K562 (cell line): ENCODE measurements around the gene LGALS8. TPM values are rescaled to one million over a fixed set of nuclear protein-coding genes. Genes with fewer than 3 reads are reported as not detected.

Experiments used
- CHCHD3 ChIP-seq: fragments of 250-450 bp; sonication (Bioruptor Pico); IDR thresholded peaks from 2 replicates; pipeline ENCODE4 v2.1.2; 2022; ENCODE audit warnings: mild to moderate bottlenecking
- FOXA3 ChIP-seq, 2 experiments: fragments of 450-650 bp in 1 of 2; sonication (generic) in 1 of 2; formaldehyde crosslinking; IDR thresholded peaks in 1 of 2; conservative IDR thresholded peaks in 1 of 2; 2 replicates each; pipeline versions ENCODE4 v1.4.0 to v1.8.0; 2020 to 2022; ENCODE audit warnings: mild to moderate bottlenecking in 2 of 2, missing genetic modification reagents in 1 of 2
- JUND ChIP-seq, 2 experiments: IDR thresholded peaks; 2 replicates in 1 of 2; 3 replicates in 1 of 2; pipeline ENCODE4 v1.6.1; 2011; ENCODE audit warnings: borderline replicate concordance in 2 of 2, low read depth in 2 of 2, low read length in 2 of 2, improper control_type of control experiment in 1 of 2, missing biosample characterization in 1 of 2, missing genetic modification characterization in 1 of 2, missing genetic modification reagents in 1 of 2
- KLF1 ChIP-seq: fragments of 450-650 bp; IDR thresholded peaks from 2 replicates; pipeline ENCODE4 v1.6.1; 2016; ENCODE audit warnings: missing genetic modification characterization, missing compliant biosample characterization
- NR2F6 ChIP-seq: fragments of 450-650 bp; formaldehyde crosslinking; IDR thresholded peaks from 2 replicates; pipeline ENCODE4 v1.4.0; 2020; ENCODE audit warnings: mild to moderate bottlenecking
- NR3C1 ChIP-seq: sonication (generic); formaldehyde crosslinking; IDR thresholded peaks from 2 replicates; pipeline ENCODE4 v1.8.1; 2022; ENCODE audit warnings: missing genetic modification reagents
- POLR2G ChIP-seq: fragments of 200-400 bp; formaldehyde crosslinking; IDR thresholded peaks from 2 replicates; pipeline ENCODE4 v1.6.1; 2017; ENCODE audit warnings: low read depth, mild to moderate bottlenecking, antibody characterized with exemption, low read length, moderate library complexity
- SMARCA4 ChIP-seq: fragments of 450-650 bp; IDR thresholded peaks from 2 replicates; pipeline ENCODE4 v1.6.1; 2016
- TRIM24 ChIP-seq, 2 experiments: fragments of 450-650 bp; IDR thresholded peaks; 2 replicates each; pipeline ENCODE4 v1.6.1; 2016
- ZEB2 ChIP-seq: fragments of 450-650 bp; IDR thresholded peaks from 2 replicates; pipeline ENCODE4 v1.6.1; 2016
- ZFP36 ChIP-seq: fragments of 150-350 bp; IDR thresholded peaks from 2 replicates; pipeline ENCODE4 v1.6.1; 2018; ENCODE audit warnings: low read length, low read depth; ENCODE audit not compliant: partially characterized antibody
- ZNF561 ChIP-seq: fragments of 450-650 bp; formaldehyde crosslinking; conservative IDR thresholded peaks from 2 replicates; pipeline ENCODE4 v1.4.0; 2020; ENCODE audit warnings: mild to moderate bottlenecking, moderate library complexity
- polyA plus RNA-seq, 8 experiments: library from polyadenylated mRNA; depleted of rRNA in 4 of 8; stranded (reverse) in 5 of 8; unstranded in 3 of 8; fragments of >200 nt; fragmentation: Nextera tagmentation in 2 of 8; fragmentation: Illumina TruSeq in 1 of 8; extraction: Ambion mirVana in 2 of 8; extraction: Trizol in 1 of 8; gene quantifications; 2 replicates each; pipeline versions ENCODE4 v1.2.1 to v1.2.3, GENCODE V29; 2011 to 2014; ENCODE audit warnings: inconsistent platforms in 1 of 8, missing spikeins in 1 of 8
- total RNA-seq, 7 experiments: library from RNA; depleted of rRNA in 6 of 7; stranded (reverse); fragments of >200 nt in 6 of 7; fragmentation: Illumina TruSeq in 2 of 7; extraction: Trizol in 2 of 7; gene quantifications; 2 replicates each; pipeline versions ENCODE4 v1.2.1 to v1.2.3, GENCODE V29; 2011 to 2021; ENCODE audit warnings: low replicate concordance in 1 of 7
- TF ChIP-seq, protein P1 (sequence below): sonication (generic); formaldehyde crosslinking; IDR thresholded peaks from 2 replicates; pipeline ENCODE4 v1.8.1; 2023; ENCODE audit warnings: mild to moderate bottlenecking, missing genetic modification reagents
- TF ChIP-seq, protein P2 (sequence below): IDR thresholded peaks from 3 replicates; pipeline ENCODE4 v1.6.1; 2011; ENCODE audit warnings: borderline replicate concordance, mild to moderate bottlenecking; ENCODE audit not compliant: insufficient read length, insufficient read depth
- TF ChIP-seq, protein P3 (sequence below): fragments of 450-650 bp; IDR thresholded peaks from 2 replicates; pipeline ENCODE4 v1.6.1; 2016
- TF ChIP-seq, protein P4 (sequence below): sonication (generic); formaldehyde crosslinking; IDR thresholded peaks from 2 replicates; pipeline ENCODE4 v1.8.1; 2022; ENCODE audit warnings: missing genetic modification reagents

LGALS8 gene
- total and polyA plus RNA-seq, 9 of the 15 experiments (the other 6 are each of a cell fraction or from before 2014, with no cell fraction given), result 57.4 to 87.7 (median 70.3) TPM

DNA sequence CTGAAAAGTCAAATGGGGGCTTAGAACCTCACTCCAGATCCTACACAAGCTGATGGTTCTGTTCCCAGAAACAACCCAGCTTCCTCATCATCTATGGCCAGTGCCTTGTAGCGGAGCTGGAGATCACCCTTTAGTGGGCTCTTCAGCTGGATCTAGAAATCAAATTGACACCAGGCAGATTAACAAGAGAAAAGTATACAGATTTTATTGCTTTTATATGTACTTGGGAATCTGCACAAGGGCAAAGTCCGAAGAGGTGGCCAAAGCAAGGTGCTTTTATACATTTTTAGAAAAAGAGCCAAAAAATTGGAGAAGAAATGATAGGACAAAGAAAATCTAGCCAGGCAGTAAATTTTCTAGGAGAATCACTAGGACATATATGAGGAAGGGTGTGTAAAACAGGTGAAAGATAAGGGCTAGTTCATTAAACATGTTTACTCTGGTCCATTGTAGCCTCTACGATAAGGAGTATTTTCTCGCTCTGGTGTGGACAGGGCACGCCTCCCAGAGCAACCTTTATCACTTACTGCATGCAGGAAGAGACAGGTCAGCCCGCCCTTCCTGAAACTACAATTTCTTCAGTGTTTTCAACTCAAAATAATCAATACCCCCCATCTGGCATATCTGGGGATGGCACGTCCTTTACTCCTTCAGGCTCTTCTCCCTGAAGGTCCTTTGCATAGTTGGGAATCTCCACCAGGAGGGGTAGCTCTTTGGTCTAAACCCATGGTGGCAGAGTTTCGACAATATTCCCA, 14.0 kb upstream of the LGALS8 start (continued):
- TF ChIP-seq ZEB2, result 0 out of 2 replicates have a peak, but pooled peaks have one; percentile 58
- TF ChIP-seq NR2F6 (CRISPR knock-in tag), result no peak
- peak; percentile 93 to 99 for TF ChIP-seq FOXA3 (CRISPR knock-in tag; conservative IDR thresholded peaks at IDR 0.05 in 1 of 2, IDR thresholded peaks at IDR 0.05 in 1 of 2)
- TF ChIP-seq CHCHD3 (CRISPR knock-in tag), result no peak
- TF ChIP-seq, protein P1, sequence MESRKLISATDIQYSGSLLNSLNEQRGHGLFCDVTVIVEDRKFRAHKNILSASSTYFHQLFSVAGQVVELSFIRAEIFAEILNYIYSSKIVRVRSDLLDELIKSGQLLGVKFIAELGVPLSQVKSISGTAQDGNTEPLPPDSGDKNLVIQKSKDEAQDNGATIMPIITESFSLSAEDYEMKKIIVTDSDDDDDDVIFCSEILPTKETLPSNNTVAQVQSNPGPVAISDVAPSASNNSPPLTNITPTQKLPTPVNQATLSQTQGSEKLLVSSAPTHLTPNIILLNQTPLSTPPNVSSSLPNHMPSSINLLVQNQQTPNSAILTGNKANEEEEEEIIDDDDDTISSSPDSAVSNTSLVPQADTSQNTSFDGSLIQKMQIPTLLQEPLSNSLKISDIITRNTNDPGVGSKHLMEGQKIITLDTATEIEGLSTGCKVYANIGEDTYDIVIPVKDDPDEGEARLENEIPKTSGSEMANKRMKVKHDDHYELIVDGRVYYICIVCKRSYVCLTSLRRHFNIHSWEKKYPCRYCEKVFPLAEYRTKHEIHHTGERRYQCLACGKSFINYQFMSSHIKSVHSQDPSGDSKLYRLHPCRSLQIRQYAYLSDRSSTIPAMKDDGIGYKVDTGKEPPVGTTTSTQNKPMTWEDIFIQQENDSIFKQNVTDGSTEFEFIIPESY (CRISPR knock-in tag), result no peak
- TF ChIP-seq KLF1 (tag), result no peak
- TF ChIP-seq, protein P2, sequence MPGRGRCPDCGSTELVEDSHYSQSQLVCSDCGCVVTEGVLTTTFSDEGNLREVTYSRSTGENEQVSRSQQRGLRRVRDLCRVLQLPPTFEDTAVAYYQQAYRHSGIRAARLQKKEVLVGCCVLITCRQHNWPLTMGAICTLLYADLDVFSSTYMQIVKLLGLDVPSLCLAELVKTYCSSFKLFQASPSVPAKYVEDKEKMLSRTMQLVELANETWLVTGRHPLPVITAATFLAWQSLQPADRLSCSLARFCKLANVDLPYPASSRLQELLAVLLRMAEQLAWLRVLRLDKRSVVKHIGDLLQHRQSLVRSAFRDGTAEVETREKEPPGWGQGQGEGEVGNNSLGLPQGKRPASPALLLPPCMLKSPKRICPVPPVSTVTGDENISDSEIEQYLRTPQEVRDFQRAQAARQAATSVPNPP, result no peak
- peak; percentile 5 for TF ChIP-seq ZFP36
- 0 out of 4 replicates have a peak, but pooled peaks of 1 of the 2 experiments have one; percentile 18 for TF ChIP-seq TRIM24 (IDR thresholded peaks at IDR 0.05)
- TF ChIP-seq, protein P3, sequence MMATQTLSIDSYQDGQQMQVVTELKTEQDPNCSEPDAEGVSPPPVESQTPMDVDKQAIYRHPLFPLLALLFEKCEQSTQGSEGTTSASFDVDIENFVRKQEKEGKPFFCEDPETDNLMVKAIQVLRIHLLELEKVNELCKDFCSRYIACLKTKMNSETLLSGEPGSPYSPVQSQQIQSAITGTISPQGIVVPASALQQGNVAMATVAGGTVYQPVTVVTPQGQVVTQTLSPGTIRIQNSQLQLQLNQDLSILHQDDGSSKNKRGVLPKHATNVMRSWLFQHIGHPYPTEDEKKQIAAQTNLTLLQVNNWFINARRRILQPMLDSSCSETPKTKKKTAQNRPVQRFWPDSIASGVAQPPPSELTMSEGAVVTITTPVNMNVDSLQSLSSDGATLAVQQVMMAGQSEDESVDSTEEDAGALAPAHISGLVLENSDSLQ, result no peak
- no peak for TF ChIP-seq POLR2G
- TF ChIP-seq JUND (IDR thresholded peaks at IDR 0.05; ENCODE audit: borderline replicate concordance, low read depth, low read length), result 0 out of 2 replicates have a peak, but pooled peaks have one; percentile 17
- TF ChIP-seq JUND (tag; IDR thresholded peaks at IDR 0.05; ENCODE audit: borderline replicate concordance, low read depth, low read length), result no peak; the same call in 2 of the 3 replicates
- TF ChIP-seq SMARCA4, result 0 out of 2 replicates have a peak, but pooled peaks have one; percentile 38
- TF ChIP-seq ZNF561 (CRISPR knock-in tag), result no peak
- TF ChIP-seq, protein P4, sequence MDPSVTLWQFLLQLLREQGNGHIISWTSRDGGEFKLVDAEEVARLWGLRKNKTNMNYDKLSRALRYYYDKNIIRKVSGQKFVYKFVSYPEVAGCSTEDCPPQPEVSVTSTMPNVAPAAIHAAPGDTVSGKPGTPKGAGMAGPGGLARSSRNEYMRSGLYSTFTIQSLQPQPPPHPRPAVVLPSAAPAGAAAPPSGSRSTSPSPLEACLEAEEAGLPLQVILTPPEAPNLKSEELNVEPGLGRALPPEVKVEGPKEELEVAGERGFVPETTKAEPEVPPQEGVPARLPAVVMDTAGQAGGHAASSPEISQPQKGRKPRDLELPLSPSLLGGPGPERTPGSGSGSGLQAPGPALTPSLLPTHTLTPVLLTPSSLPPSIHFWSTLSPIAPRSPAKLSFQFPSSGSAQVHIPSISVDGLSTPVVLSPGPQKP (CRISPR knock-in tag), result no peak
- no peak for TF ChIP-seq NR3C1 (CRISPR knock-in tag)
